ENCODE results near the gene MORC3. TPM values are rescaled to one million over a fixed set of nuclear protein-coding genes. Genes with fewer than 3 reads are reported as not detected.

The MORC3 gene
- total RNA-seq, 1 donor from 2014 or later, result 26.2 TPM

- intact Hi-C loops (cut with micrococcal nuclease), result no loop called here
- H3K4me3 Mint-ChIP-seq (ENCODE audit: low read depth), result no peak overlapping the region
- no peaks in the 10 kb centered on the region for H3K9me3 Mint-ChIP-seq
- H3K27ac Mint-ChIP-seq, result peak overlapping the region; percentile 59
- H3K36me3 Mint-ChIP-seq (ENCODE audit: low read depth), result peaks cover 21% of the 10 kb centered on the region
- peaks cover 23% of the 10 kb centered on the region for H3K4me1 Mint-ChIP-seq (ENCODE audit: low read depth)
- DNase-seq (ENCODE audit: low spot score), result no peak
- no peaks in the 10 kb centered on the region for H3K27me3 Mint-ChIP-seq (ENCODE audit: low read depth)
Measured at GRCh38 chr21:36423771-36424433, 103.9 kb downstream of the MORC3 start.

- peaks cover 28% of the 10 kb centered on the region for H3K4me1 Mint-ChIP-seq (ENCODE audit: low read depth)
- H3K27ac Mint-ChIP-seq, result no peak overlapping the region
- no peak for DNase-seq (ENCODE audit: low spot score)
- no peaks in the 10 kb centered on the region for H3K27me3 Mint-ChIP-seq (ENCODE audit: low read depth)
- H3K4me3 Mint-ChIP-seq (ENCODE audit: low read depth), result no peak overlapping the region
- H3K36me3 Mint-ChIP-seq (ENCODE audit: low read depth), result peaks cover 21% of the 10 kb centered on the region
- H3K9me3 Mint-ChIP-seq, result no peaks in the 10 kb centered on the region
- intact Hi-C loops (cut with micrococcal nuclease), result no loop called here
Measured at GRCh38 chr21:36424592-36424991, 104.6 kb downstream of the MORC3 start.

- Mint-ChIP-seq H3K27me3 (ENCODE audit: low read depth) (no peaks in the 10 kb centered on the region), H3K4me1 (ENCODE audit: low read depth) (peaks cover 35% of the 10 kb centered on the region), H3K4me3 (ENCODE audit: low read depth) (no peak overlapping the region), H3K36me3 (ENCODE audit: low read depth) (peaks cover 19% of the 10 kb centered on the region), H3K27ac (no peak overlapping the region), H3K9me3 (no peaks in the 10 kb centered on the region)
- no peak for DNase-seq (ENCODE audit: low spot score)
- intact Hi-C loops (cut with micrococcal nuclease), result no loop called here
Measured at GRCh38 chr21:36425286-36425685, 105.3 kb downstream of the MORC3 start.

Other genes with a start within 250 kb of the MORC3 start
- gene CBR3, start 185.1 kb upstream of the MORC3 start, total RNA-seq, result 23.2 and 25.8 TPM in 2 replicates
- gene DOP1B, start 163.4 kb upstream of the MORC3 start, total RNA-seq, result 14.6 and 16.0 TPM in 2 replicates
- 34.2 and 35.8 TPM in 2 replicates for gene CHAF1B, start 65.2 kb downstream of the MORC3 start, total RNA-seq
- gene CLDN14, start 159.9 kb downstream of the MORC3 start, total RNA-seq, result 0.39 TPM in 1 of 2 replicates, not detected in the other